Activated naive CD4-positive, alpha-beta T cell treated with anti-CD3 and anti-CD28 coated beads, Interleukin-2, amount 10 ng/mL, durations not matched to agents 7 days and 5 days (primary cell): ENCODE measurements around the gene PCDHB2.
"Not testable (repeated sequence)": the region's sequence is repeated elsewhere in the genome, so short reads cannot be mapped to it uniquely, and the experiment has no call there.

ENCODE experiments used
- CTCF ChIA-PET: fragments of 350-600 bp; sonication (Branson Sonifier 250); formaldehyde crosslinking; loops from one replicate; lab custom pipeline; 2021; ENCODE audit warnings: antibody characterized with exemption; lab: Charles Lee
- DNase-seq: peaks from one replicate; pipeline ENCODE4 v3.0.0-alpha.2; 2020
- H3K27ac Mint-ChIP-seq: one replicate; pipeline ENCODE4 v1.8.0; 2021; ENCODE audit warnings: mild to moderate bottlenecking, moderate library complexity, mixed read lengths
- H3K27me3 Mint-ChIP-seq: one replicate; pipeline ENCODE4 v1.8.0; 2021; ENCODE audit warnings: mild to moderate bottlenecking, mixed read lengths
- H3K36me3 Mint-ChIP-seq: one replicate; pipeline ENCODE4 v1.8.0; 2021; ENCODE audit warnings: mixed read lengths
- H3K4me1 Mint-ChIP-seq: one replicate; pipeline ENCODE4 v1.8.0; 2021; ENCODE audit warnings: mixed read lengths
- H3K4me3 Mint-ChIP-seq: one replicate; pipeline ENCODE4 v1.8.0; 2021; ENCODE audit warnings: mild to moderate bottlenecking, moderate library complexity, mixed read lengths
- H3K9me3 Mint-ChIP-seq: one replicate; pipeline ENCODE4 v1.8.0; 2021; ENCODE audit warnings: mixed read lengths

PCDHB2 gene

DNA sequence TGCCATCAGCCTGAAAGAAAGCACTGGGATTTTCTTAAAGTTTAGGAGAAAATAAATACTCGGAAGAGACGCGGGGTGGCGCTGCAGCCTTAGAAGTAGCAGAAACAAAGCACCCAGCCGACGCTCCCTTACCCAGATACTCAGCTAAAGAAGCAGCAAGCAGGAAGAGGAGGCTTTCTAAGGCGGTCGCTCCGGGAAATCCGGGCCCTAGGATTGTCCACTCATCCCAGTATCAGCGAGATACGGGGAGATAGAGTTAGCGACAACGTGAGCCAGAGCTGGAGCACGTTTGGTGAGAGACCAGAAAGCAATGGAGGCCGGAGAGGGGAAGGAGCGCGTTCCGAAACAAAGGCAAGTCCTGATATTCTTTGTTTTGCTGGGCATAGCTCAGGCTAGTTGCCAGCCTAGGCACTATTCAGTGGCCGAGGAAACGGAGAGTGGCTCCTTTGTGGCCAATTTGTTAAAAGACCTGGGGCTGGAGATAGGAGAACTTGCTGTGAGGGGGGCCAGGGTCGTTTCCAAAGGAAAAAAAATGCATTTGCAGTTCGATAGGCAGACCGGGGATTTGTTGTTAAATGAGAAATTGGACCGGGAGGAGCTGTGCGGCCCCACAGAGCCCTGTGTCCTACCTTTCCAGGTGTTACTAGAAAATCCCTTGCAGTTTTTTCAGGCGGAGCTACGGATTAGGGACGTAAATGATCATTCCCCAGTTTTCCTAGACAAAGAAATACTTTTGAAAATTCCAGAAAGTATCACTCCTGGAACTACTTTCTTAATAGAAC, at the start of gene PCDHB2:
TSS of gene PCDHB2 (plus strand) at position 135 of the 782 bp plus-strand sequence. CDS start at position 311, 176 bp downstream.
- DNase-seq: no peak
- Mint-ChIP-seq H3K27me3 (peaks cover 17% of the 10 kb centered on the region), H3K4me1 (no peaks in the 10 kb centered on the region), H3K4me3 (peak within 1 kb of the TSS; percentile 25), H3K9me3 (peaks cover 15% of the 10 kb centered on the region), H3K36me3 (no peaks in the 10 kb centered on the region), H3K27ac (no peak within 1 kb of the TSS)
- CTCF ChIA-PET: interaction anchor here (0.6 to 1.0 kb wide), 2 partner anchors 429 to 855 kb away, joined by 3 to 4 read pairs; no protein-coding TSS in a partner anchor

- Mint-ChIP-seq H3K27ac (no peak within 1 kb of the TSS), H3K4me3 (peak within 1 kb of the TSS; percentile 19), H3K27me3 (peaks cover 13% of the 10 kb centered on the region), H3K4me1 (peaks cover 2% of the 10 kb centered on the region), H3K9me3 (peaks cover 3% of the 10 kb centered on the region), H3K36me3 (no peaks in the 10 kb centered on the region)
- DNase-seq: no peak
- CTCF ChIA-PET: no interaction called here
Observed at GRCh38 chr5:141050622-141051520, 43.5 kb upstream of the PCDHB2 start, which contains the start of gene PCDHB1. Gene PCDHB1, plus strand, starts transcription at chr5:141051374. Its CDS starts 97 bp downstream, at chr5:141051471.

DNA sequence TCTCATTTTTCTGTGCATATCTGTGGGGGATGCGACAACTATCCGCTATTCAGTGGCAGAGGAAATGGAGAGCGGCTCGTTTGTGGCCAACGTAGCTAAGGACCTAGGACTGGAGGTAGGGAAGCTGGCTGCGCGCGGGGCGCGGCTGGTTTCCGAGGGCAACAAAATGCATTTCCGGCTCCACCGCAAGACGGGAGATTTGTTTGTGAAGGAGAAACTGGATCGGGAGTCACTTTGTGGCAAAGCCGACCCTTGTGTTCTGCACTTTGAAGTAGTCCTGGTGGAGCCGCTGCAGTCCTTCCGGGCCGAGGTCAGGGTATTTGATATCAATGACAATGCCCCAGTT, 42.9 kb upstream of the PCDHB2 start:
- Mint-ChIP-seq H3K9me3 (peaks cover 3% of the 10 kb centered on the region), H3K36me3 (no peaks in the 10 kb centered on the region), H3K4me3 (peak overlapping the region; percentile 19), H3K27me3 (peaks cover 13% of the 10 kb centered on the region), H3K4me1 (peaks cover 2% of the 10 kb centered on the region), H3K27ac (no peak overlapping the region)
- DNase-seq: no peak
- CTCF ChIA-PET: no interaction called here

GRCh38 chr5:141077826-141078225, 16.6 kb upstream of the PCDHB2 start:
- Mint-ChIP-seq H3K27me3 (no peaks in the 10 kb centered on the region), H3K4me3 (no peak overlapping the region), H3K27ac (no peak overlapping the region), H3K9me3 (peaks cover 9% of the 10 kb centered on the region), H3K4me1 (no peaks in the 10 kb centered on the region), H3K36me3 (no peaks in the 10 kb centered on the region)
- no peak for DNase-seq
- CTCF ChIA-PET: interaction anchor here (0.6 kb wide), 1 partner anchor 1088 kb away, joined by 3 read pairs; no protein-coding TSS in a partner anchor

- Mint-ChIP-seq H3K27me3 (peaks cover 7% of the 10 kb centered on the region), H3K9me3 (peaks cover 6% of the 10 kb centered on the region), H3K36me3 (no peaks in the 10 kb centered on the region), H3K4me1 (peaks cover 4% of the 10 kb centered on the region), H3K4me3 (no peak overlapping the region), H3K27ac (no peak overlapping the region)
- no peak for DNase-seq
- CTCF ChIA-PET: interaction anchor here (1.1 kb wide), 1 partner anchor 15 kb away, joined by 3 read pairs; no protein-coding TSS in a partner anchor
Observed at GRCh38 chr5:141082228-141082627, 12.2 kb upstream of the PCDHB2 start.

DNA sequence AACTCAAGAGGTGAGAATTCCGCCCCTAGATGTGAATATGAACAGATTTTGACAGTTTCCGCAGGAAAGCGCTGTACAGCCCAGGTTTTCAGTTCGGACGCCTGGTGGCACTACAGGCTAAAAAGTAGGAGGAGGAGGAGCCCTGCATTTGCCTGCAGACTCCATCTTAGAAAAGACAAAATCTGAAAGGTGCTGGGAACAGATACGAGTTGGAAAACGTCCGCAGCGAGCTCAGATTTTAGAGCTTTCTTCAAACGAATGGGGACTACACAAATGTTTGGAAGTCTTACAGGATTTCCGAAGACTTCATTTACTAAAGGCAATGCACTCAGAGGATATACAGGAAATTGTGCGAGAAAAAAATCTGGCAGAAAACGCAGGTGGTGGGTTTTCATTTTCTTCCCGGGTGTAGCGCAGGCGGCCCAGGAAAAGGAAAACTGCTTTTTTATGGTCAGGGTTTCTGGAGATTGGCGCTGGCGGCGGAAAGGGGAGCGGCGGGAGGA, 9.9 kb upstream of the PCDHB2 start:
- Mint-ChIP-seq H3K27ac (no peak overlapping the region), H3K4me3 (peak overlapping the region; percentile 81), H3K36me3 (no peaks in the 10 kb centered on the region), H3K4me1 (peaks cover 4% of the 10 kb centered on the region), H3K27me3 (peaks cover 7% of the 10 kb centered on the region), H3K9me3 (peaks cover 2% of the 10 kb centered on the region)
- DNase-seq: peak; percentile 61
- CTCF ChIA-PET: interaction anchor here (0.9 to 1.3 kb wide), 2 partner anchors 71 to 473 kb away, joined by 3 read pairs; no protein-coding TSS in a partner anchor

DNA sequence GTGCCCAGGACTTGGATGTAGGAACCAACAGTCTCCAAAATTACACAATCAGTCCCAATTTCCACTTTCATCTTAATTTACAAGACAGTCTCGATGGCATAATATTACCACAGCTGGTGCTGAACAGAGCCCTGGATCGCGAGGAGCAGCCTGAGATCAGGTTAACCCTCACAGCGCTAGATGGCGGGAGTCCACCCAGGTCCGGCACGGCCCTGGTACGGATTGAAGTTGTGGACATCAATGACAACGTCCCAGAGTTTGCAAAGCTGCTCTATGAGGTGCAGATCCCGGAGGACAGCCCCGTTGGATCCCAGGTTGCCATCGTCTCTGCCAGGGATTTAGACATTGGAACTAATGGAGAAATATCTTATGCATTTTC, 837 bp downstream of the PCDHB2 start:
- Mint-ChIP-seq H3K4me3 (no peak overlapping the region), H3K27me3 (peaks cover 17% of the 10 kb centered on the region), H3K27ac (no peak overlapping the region), H3K36me3 (no peaks in the 10 kb centered on the region), H3K4me1 (no peaks in the 10 kb centered on the region), H3K9me3 (peaks cover 18% of the 10 kb centered on the region)
- CTCF ChIA-PET: interaction anchor here (1.0 kb wide), 1 partner anchor 428 kb away, joined by 3 read pairs; no protein-coding TSS in a partner anchor
- no peak for DNase-seq

DNA sequence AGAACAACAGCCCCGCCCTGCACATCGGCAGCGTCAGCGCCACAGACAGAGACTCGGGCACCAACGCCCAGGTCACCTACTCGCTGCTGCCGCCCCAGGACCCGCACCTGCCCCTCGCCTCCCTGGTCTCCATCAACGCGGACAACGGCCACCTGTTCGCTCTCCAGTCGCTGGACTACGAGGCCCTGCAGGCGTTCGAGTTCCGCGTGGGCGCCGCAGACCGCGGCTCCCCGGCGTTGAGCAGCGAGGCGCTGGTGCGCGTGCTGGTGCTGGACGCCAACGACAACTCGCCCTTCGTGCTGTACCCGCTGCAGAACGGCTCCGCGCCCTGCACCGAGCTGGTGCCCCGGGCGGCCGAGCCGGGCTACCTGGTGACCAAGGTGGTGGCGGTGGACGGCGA, 1.8 kb downstream of the PCDHB2 start:
- H3K36me3 Mint-ChIP-seq, H3K27ac Mint-ChIP-seq, DNase-seq, CTCF ChIA-PET, H3K4me3 Mint-ChIP-seq, H3K4me1 Mint-ChIP-seq: not testable (repeated sequence)
- Mint-ChIP-seq H3K9me3 (peaks cover 27% of the 10 kb centered on the region), H3K27me3 (peaks cover 17% of the 10 kb centered on the region)

DNA sequence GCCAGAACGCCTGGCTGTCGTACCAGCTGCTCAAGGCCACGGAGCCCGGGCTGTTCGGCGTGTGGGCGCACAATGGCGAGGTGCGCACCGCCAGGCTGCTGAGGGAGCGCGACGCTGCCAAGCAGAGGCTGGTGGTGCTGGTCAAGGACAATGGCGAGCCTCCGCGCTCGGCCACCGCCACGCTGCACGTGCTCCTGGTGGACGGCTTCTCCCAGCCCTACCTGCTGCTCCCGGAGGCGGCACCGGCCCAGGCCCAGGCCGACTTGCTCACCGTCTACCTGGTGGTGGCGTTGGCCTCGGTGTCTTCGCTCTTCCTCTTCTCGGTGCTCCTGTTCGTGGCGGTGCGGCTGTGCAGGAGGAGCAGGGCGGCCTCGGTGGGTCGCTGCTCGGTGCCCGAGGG, 2.2 kb downstream of the PCDHB2 start:
- Mint-ChIP-seq H3K27me3 (peaks cover 18% of the 10 kb centered on the region), H3K9me3 (peaks cover 31% of the 10 kb centered on the region)
- H3K36me3 Mint-ChIP-seq, H3K4me1 Mint-ChIP-seq, CTCF ChIA-PET, H3K4me3 Mint-ChIP-seq, DNase-seq, H3K27ac Mint-ChIP-seq: not testable (repeated sequence)

- no peak within 1 kb of the TSS for H3K4me3 Mint-ChIP-seq
- no peaks in the 10 kb centered on the region for H3K36me3 Mint-ChIP-seq
- H3K27me3 Mint-ChIP-seq: peaks cover 11% of the 10 kb centered on the region
- no peaks in the 10 kb centered on the region for H3K4me1 Mint-ChIP-seq
- CTCF ChIA-PET: interaction anchor here (1.1 kb wide), 1 partner anchor 15 kb away, joined by 3 read pairs; no protein-coding TSS in a partner anchor
- peak within 1 kb of the TSS; percentile 37 for H3K27ac Mint-ChIP-seq
- peak; percentile 53 for DNase-seq
- H3K9me3 Mint-ChIP-seq: peaks cover 32% of the 10 kb centered on the region
Observed at GRCh38 chr5:141100243-141100805, 5.9 kb downstream of the PCDHB2 start, which contains the start of gene PCDHB3. Gene PCDHB3, plus strand, starts transcription at chr5:141100473. Its CDS starts 177 bp downstream, at chr5:141100650.

- peaks cover 5% of the 10 kb centered on the region for H3K27me3 Mint-ChIP-seq
- H3K4me1 Mint-ChIP-seq: no peaks in the 10 kb centered on the region
- H3K36me3 Mint-ChIP-seq: no peaks in the 10 kb centered on the region
- DNase-seq: no peak
- peaks cover 28% of the 10 kb centered on the region for H3K9me3 Mint-ChIP-seq
- CTCF ChIA-PET: interaction anchor here (1.1 kb wide), 1 partner anchor 14 kb away, joined by 3 read pairs; no protein-coding TSS in a partner anchor
- H3K4me3 Mint-ChIP-seq: no peak overlapping the region
- no peak overlapping the region for H3K27ac Mint-ChIP-seq
Observed at GRCh38 chr5:141101059-141101458, 6.6 kb downstream of the PCDHB2 start.

GRCh38 chr5:141102070-141102469, 7.7 kb downstream of the PCDHB2 start:
- H3K27me3 Mint-ChIP-seq, H3K4me1 Mint-ChIP-seq, CTCF ChIA-PET, H3K36me3 Mint-ChIP-seq, H3K4me3 Mint-ChIP-seq, DNase-seq, H3K27ac Mint-ChIP-seq: not testable (repeated sequence)
- peaks cover 28% of the 10 kb centered on the region for H3K9me3 Mint-ChIP-seq

DNA sequence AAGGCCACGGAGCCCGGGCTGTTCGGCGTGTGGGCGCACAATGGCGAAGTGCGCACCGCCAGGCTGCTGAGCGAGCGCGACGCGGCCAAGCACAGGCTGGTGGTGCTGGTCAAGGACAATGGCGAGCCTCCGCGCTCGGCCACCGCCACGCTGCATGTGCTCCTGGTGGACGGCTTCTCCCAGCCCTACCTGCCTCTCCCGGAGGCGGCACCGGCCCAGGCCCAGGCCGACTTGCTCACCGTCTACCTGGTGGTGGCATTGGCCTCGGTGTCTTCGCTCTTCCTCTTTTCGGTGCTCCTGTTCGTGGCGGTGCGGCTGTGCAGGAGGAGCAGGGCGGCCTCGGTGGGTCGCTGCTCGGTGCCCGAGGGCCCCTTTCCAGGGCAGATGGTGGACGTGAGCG, 8.1 kb downstream of the PCDHB2 start:
- H3K4me3 Mint-ChIP-seq, H3K36me3 Mint-ChIP-seq, H3K27me3 Mint-ChIP-seq, H3K27ac Mint-ChIP-seq, CTCF ChIA-PET, DNase-seq, H3K4me1 Mint-ChIP-seq: not testable (repeated sequence)
- H3K9me3 Mint-ChIP-seq: peaks cover 30% of the 10 kb centered on the region
